Caco-2 (cell line): ENCODE results near the gene CACNA1B. TPM values are rescaled to one million over a fixed set of nuclear protein-coding genes. Genes with fewer than 3 reads are reported as not detected.

Experiments used
- BruUV-seq: library from RNA; stranded (reverse); fragments of 400-500 nt; replicated peaks from 2 replicates; lab custom pipeline; 2021; lab: Mats Ljungman, UMichigan
- CTCF ChIA-PET: fragments of 300-600 bp; sonication (Branson Sonifier 250); formaldehyde crosslinking; loops from one replicate; lab custom pipeline; 2022; ENCODE audit warnings: antibody characterized with exemption; lab: Charles Lee
- POLR2A ChIA-PET: fragments of 300-600 bp; sonication (Branson Sonifier 250); formaldehyde crosslinking; loops from one replicate; lab custom pipeline; 2022; ENCODE audit warnings: antibody characterized with exemption; lab: Charles Lee
- DNase-seq, 2 experiments: peaks; one replicate each; pipeline versions ENCODE4 v3.0.0 to v3.0.0-alpha.2; 2020 to 2022
- H3K27me3 ChIP-seq: replicated peaks from 2 replicates; pipeline ENCODE4 v1.6.0; 2011; ENCODE audit warnings: low read length; ENCODE audit not compliant: control insufficient read depth, insufficient read depth
- H3K36me3 ChIP-seq: 2 replicates; pipeline ENCODE4 v1.5.1; 2011; ENCODE audit warnings: low read length; ENCODE audit not compliant: control insufficient read depth, insufficient read depth
- H3K4me1 ChIP-seq: fragments of 250-450 bp; sonication (Bioruptor Pico); 2 replicates; pipeline ENCODE4 v1.5.1; 2020; ENCODE audit warnings: mild to moderate bottlenecking
- H3K4me3 ChIP-seq: 2 replicates; pipeline ENCODE4 v1.5.1; 2011; ENCODE audit warnings: low read depth, mild to moderate bottlenecking, control low read depth, low read length
- H3K9me3 ChIP-seq: fragments of 250-450 bp; sonication (Bioruptor Pico); 2 replicates; pipeline ENCODE4 v1.5.1; 2020; ENCODE audit warnings: mild to moderate bottlenecking, moderate library complexity
- H3K27ac Mint-ChIP-seq: one replicate; pipeline ENCODE4 v1.8.0; 2022; ENCODE audit warnings: mixed read lengths; ENCODE audit not compliant: unreplicated experiment
- H3K27me3 Mint-ChIP-seq: one replicate; pipeline ENCODE4 v1.8.0; 2022; ENCODE audit warnings: mixed read lengths; ENCODE audit not compliant: insufficient read depth, unreplicated experiment
- H3K36me3 Mint-ChIP-seq: one replicate; pipeline ENCODE4 v1.8.0; 2022; ENCODE audit warnings: mild to moderate bottlenecking, mixed read lengths; ENCODE audit not compliant: insufficient read depth, unreplicated experiment
- H3K4me1 Mint-ChIP-seq: one replicate; pipeline ENCODE4 v1.8.0; 2022; ENCODE audit warnings: low read depth, mixed read lengths; ENCODE audit not compliant: unreplicated experiment
- H3K4me3 Mint-ChIP-seq: one replicate; pipeline ENCODE4 v1.8.0; 2022; ENCODE audit warnings: mild to moderate bottlenecking, moderate library complexity, mixed read lengths; ENCODE audit not compliant: unreplicated experiment
- H3K9me3 Mint-ChIP-seq: one replicate; pipeline ENCODE4 v1.8.0; 2022; ENCODE audit warnings: mixed read lengths; ENCODE audit not compliant: unreplicated experiment
- intact Hi-C: fragments of 100-400 bp; cut with micrococcal nuclease; formaldehyde crosslinking; loops from one replicate; pipeline ENCODE4 v1.10.0; 2022; ENCODE audit not compliant: unreplicated experiment
- total RNA-seq: library from RNA; stranded (reverse); gene quantifications from 2 replicates; pipeline ENCODE4 v1.2.3, GENCODE V29; 2022
- TF ChIP-seq, protein P1 (sequence below), 2 experiments: fragments of 200-600 bp in 1 of 2; IDR thresholded peaks; 1 replicate in 1 of 2; 2 replicates in 1 of 2; pipeline versions ENCODE4 v1.5.1 to v1.8.0; 2011 to 2022; ENCODE audit warnings: antibody characterized with exemption in 1 of 2, control low read depth in 1 of 2, inconsistent platforms in 1 of 2, low read depth in 1 of 2, low read length in 1 of 2, mild to moderate bottlenecking in 1 of 2, moderate library complexity in 1 of 2; ENCODE audit not compliant: insufficient read depth in 1 of 2, severe bottlenecking in 1 of 2, unreplicated experiment in 1 of 2

The CACNA1B gene
- total RNA-seq, 1 experiment from 2014 or later = 0.11 TPM

GRCh38 chr9:138094028-138094427, 216.4 kb downstream of the CACNA1B start:
- no peaks in the 10 kb centered on the region for H3K36me3 Mint-ChIP-seq
- H3K4me3 ChIP-seq = no peak overlapping the region
- H3K4me1 ChIP-seq = no peaks in the 10 kb centered on the region
- no peaks in the 10 kb centered on the region for H3K9me3 ChIP-seq
- H3K27me3 Mint-ChIP-seq = no peaks in the 10 kb centered on the region
- intact Hi-C loops = no loop called here
- no peaks in the 10 kb centered on the region for H3K27me3 ChIP-seq
- peaks cover 13% of the 10 kb centered on the region for H3K4me1 Mint-ChIP-seq
- CTCF ChIA-PET = no interaction called here
- TF ChIP-seq, protein P1, sequence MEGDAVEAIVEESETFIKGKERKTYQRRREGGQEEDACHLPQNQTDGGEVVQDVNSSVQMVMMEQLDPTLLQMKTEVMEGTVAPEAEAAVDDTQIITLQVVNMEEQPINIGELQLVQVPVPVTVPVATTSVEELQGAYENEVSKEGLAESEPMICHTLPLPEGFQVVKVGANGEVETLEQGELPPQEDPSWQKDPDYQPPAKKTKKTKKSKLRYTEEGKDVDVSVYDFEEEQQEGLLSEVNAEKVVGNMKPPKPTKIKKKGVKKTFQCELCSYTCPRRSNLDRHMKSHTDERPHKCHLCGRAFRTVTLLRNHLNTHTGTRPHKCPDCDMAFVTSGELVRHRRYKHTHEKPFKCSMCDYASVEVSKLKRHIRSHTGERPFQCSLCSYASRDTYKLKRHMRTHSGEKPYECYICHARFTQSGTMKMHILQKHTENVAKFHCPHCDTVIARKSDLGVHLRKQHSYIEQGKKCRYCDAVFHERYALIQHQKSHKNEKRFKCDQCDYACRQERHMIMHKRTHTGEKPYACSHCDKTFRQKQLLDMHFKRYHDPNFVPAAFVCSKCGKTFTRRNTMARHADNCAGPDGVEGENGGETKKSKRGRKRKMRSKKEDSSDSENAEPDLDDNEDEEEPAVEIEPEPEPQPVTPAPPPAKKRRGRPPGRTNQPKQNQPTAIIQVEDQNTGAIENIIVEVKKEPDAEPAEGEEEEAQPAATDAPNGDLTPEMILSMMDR (IDR thresholded peaks at IDR 0.05; ENCODE audit: insufficient read depth in 1 of 2, low read depth in 1 of 2, low read length in 1 of 2, severe bottlenecking in 1 of 2, unreplicated experiment in 1 of 2) = no peak
- no peak overlapping the region for H3K4me3 Mint-ChIP-seq
- no peak overlapping the region for H3K27ac Mint-ChIP-seq
- no peak for DNase-seq
- peaks cover 19% of the 10 kb centered on the region for H3K9me3 Mint-ChIP-seq
- POLR2A ChIA-PET = no interaction called here
- BruUV-seq = no TSS peak
- H3K36me3 ChIP-seq = no peaks in the 10 kb centered on the region

DNA sequence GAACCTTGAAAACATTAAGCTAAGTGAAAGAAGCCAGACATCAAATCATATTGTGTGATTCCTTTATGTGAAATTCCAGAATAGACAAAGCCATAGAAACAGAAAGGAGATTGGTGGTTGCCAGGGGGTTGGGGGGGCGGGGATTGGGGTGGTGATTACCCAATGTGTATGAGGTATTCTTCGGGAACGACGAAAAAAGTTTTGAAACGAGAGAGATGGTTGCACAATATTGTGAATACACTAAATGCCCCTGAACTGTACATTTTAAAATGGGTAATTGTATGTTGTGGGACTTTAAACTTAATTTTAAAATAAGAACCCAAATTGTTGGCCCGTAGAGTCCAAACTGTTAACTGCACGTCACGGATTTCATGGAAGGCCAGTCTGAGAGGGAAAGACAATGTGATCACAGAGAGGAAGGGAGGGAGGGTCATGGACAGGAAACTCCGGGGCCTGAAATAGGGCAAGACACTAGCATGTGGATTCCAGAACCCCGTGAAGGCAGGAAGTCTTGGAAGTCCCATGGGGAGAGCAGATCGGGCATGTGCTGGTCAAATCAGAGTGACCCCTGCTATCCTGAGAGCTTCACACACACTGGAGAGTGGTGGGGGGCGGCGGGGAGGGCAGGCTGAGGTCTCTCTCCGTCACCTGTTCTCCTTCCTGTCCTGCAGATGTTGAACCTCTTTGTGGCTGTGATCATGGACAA, 218.4 kb downstream of the CACNA1B start:
- no peak for DNase-seq
- Mint-ChIP-seq H3K4me3 (no peak overlapping the region), H3K27ac (no peak overlapping the region), H3K9me3 (peaks cover 15% of the 10 kb centered on the region), H3K36me3 (no peaks in the 10 kb centered on the region), H3K4me1 (peaks cover 12% of the 10 kb centered on the region), H3K27me3 (peaks cover 3% of the 10 kb centered on the region)
- H3K4me1 ChIP-seq = no peaks in the 10 kb centered on the region
- no TSS peak for BruUV-seq
- CTCF ChIA-PET = no interaction called here
- intact Hi-C loops = no loop called here
- H3K27me3 ChIP-seq = no peaks in the 10 kb centered on the region
- TF ChIP-seq, protein P1 (IDR thresholded peaks at IDR 0.05; ENCODE audit: insufficient read depth in 1 of 2, low read depth in 1 of 2, low read length in 1 of 2, severe bottlenecking in 1 of 2, unreplicated experiment in 1 of 2) = no peak
- POLR2A ChIA-PET = no interaction called here
- H3K36me3 ChIP-seq = no peaks in the 10 kb centered on the region
- H3K9me3 ChIP-seq = no peaks in the 10 kb centered on the region
- H3K4me3 ChIP-seq = no peak overlapping the region

DNA sequence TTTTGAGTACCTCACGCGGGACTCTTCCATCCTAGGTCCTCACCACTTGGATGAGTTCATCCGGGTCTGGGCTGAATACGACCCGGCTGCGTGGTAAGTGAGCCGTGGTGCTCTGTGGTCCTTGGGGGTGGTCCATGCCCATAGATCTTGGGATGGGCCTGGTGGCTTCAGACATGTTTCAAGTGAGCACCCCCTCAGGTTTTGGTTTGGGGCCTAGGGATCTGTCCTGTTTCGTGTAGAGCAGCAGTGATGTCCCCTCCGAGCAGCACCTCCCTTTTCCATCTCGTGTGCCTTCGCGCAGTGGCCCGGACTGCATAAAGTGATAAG, 218.9 kb downstream of the CACNA1B start:
- TF ChIP-seq, protein P1 (IDR thresholded peaks at IDR 0.05; ENCODE audit: insufficient read depth in 1 of 2, low read depth in 1 of 2, low read length in 1 of 2, severe bottlenecking in 1 of 2, unreplicated experiment in 1 of 2) = no peak
- Mint-ChIP-seq H3K36me3 (no peaks in the 10 kb centered on the region), H3K9me3 (peaks cover 10% of the 10 kb centered on the region), H3K4me1 (peaks cover 7% of the 10 kb centered on the region), H3K27me3 (peaks cover 3% of the 10 kb centered on the region), H3K4me3 (no peak overlapping the region), H3K27ac (no peak overlapping the region)
- POLR2A ChIA-PET = no interaction called here
- intact Hi-C loops = no loop called here
- H3K4me3 ChIP-seq = no peak overlapping the region
- H3K4me1 ChIP-seq = no peaks in the 10 kb centered on the region
- CTCF ChIA-PET = no interaction called here
- DNase-seq = no peak
- H3K9me3 ChIP-seq = no peaks in the 10 kb centered on the region
- no peaks in the 10 kb centered on the region for H3K27me3 ChIP-seq
- BruUV-seq = no TSS peak
- H3K36me3 ChIP-seq = no peaks in the 10 kb centered on the region
